Measurements from ENCODE around the gene CTNND2.
"Not testable (repeated sequence)": the region's sequence is repeated elsewhere in the genome, so short reads cannot be mapped to it uniquely, and the experiment has no call there.

Gene CTNND2

DNA sequence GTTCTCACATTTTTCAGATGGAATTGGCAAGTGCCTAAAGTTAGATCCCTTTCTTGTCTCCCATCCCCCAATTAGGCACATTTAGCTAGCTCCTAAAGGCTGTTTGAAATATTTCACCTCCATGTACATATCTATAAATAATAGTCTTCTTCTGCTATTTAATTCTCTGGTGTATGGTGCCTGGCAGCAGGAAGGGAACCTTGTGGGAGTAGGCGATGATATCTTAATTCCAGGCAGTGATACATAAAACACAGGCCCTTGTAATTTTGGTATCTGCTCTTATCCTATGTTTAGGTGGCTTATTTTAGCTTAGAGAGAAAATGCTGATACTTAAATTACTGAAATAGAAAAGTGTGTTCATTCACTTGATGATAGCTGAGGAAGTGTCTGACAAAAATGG, 880.3 kb downstream of the CTNND2 start:
- no peaks in the 10 kb centered on the region for H3K36me3 ChIP-seq (ENCODE audit: control insufficient read depth in 4 of 4, insufficient read depth in 4 of 4, low read length in 3 of 4)
- H3K4me3 ChIP-seq (ENCODE audit: control insufficient read depth in 1 of 7, extremely low read depth in 1 of 7, insufficient read depth in 4 of 7, low read depth in 2 of 7, low read length in 6 of 7), result no peak overlapping the region
- peaks cover 4 to 7% (median 6%) of the 10 kb centered on the region in 4 experiments for H3K4me1 ChIP-seq (ENCODE audit: control extremely low read depth in 1 of 4, control insufficient read depth in 4 of 4, insufficient read depth in 4 of 4, low read length in 3 of 4)
- ChIA-PET POLR2A (no interaction called here), CTCF (interaction anchor here (1.7 kb wide), 1 partner anchor 10 kb away, joined by 5 read pairs; no protein-coding TSS in a partner anchor)
- no peak for DNase-seq
- H3K27ac ChIP-seq (ENCODE audit: insufficient read depth in 1 of 2, low read depth in 1 of 2, low read length in 2 of 2, poor library complexity in 1 of 2, severe bottlenecking in 2 of 2), result no peak overlapping the region
- 100% methylated on average over 1 of the region's 1 CpG for WGBS (ENCODE audit: insufficient coverage)
- H3K9me3 ChIP-seq (ENCODE audit: control extremely low read depth in 1 of 5, control insufficient read depth in 4 of 5, insufficient read depth in 2 of 5, low read depth in 1 of 5, low read length in 4 of 5), result peaks cover 0 to 2% (median 0%) of the 10 kb centered on the region in 5 experiments
- no peaks in the 10 kb centered on the region for H3K27me3 ChIP-seq (replicated peaks in 2 of 5; ENCODE audit: control insufficient read depth in 4 of 5, insufficient read depth in 5 of 5, low read length in 4 of 5)

DNA sequence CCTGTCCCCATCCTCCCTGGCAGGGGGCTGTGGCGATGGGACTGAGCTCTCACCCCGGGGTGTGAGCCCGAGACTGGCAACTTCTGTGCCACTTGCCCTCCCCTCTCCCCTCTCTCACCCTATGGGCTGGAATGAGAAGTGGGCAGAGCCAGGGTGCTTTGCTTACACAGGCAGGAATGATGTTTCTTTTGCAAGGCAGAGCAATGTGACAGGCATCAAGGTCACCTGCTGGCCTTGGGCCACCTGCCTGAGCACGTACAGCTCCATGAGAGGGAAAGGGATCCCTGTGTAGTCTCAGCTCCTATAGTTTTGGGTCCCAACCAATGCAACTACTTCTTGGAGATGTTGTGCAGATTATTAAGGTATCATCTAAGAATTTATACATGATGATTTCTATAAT, 890.5 kb downstream of the CTNND2 start:
- ChIA-PET POLR2A (no interaction called here), CTCF (interaction anchor here (2.2 kb wide), 1 partner anchor 10 kb away, joined by 5 read pairs; no protein-coding TSS in a partner anchor)
- Histone ChIP-seq H3K9me3 (ENCODE audit: control extremely low read depth in 1 of 5, control insufficient read depth in 4 of 5, insufficient read depth in 2 of 5, low read depth in 1 of 5, low read length in 4 of 5) (peaks cover 0 to 2% (median 0%) of the 10 kb centered on the region in 5 experiments), H3K4me1 (ENCODE audit: control extremely low read depth in 1 of 4, control insufficient read depth in 4 of 4, insufficient read depth in 4 of 4, low read length in 3 of 4) (no peaks in the 10 kb centered on the region), H3K4me3 (ENCODE audit: control insufficient read depth in 1 of 7, extremely low read depth in 1 of 7, insufficient read depth in 4 of 7, low read depth in 2 of 7, low read length in 6 of 7) (no peak overlapping the region), H3K27me3 (replicated peaks in 2 of 5; ENCODE audit: control insufficient read depth in 4 of 5, insufficient read depth in 5 of 5, low read length in 4 of 5) (no peaks in the 10 kb centered on the region), H3K27ac (ENCODE audit: insufficient read depth in 1 of 2, low read depth in 1 of 2, low read length in 2 of 2, poor library complexity in 1 of 2, severe bottlenecking in 2 of 2) (no peak overlapping the region), H3K36me3 (ENCODE audit: control insufficient read depth in 4 of 4, insufficient read depth in 4 of 4, low read length in 3 of 4) (no peaks in the 10 kb centered on the region)
- no peak for DNase-seq
- WGBS (ENCODE audit: insufficient coverage), result 100% methylated on average over 1 of the region's 4 CpGs

DNA sequence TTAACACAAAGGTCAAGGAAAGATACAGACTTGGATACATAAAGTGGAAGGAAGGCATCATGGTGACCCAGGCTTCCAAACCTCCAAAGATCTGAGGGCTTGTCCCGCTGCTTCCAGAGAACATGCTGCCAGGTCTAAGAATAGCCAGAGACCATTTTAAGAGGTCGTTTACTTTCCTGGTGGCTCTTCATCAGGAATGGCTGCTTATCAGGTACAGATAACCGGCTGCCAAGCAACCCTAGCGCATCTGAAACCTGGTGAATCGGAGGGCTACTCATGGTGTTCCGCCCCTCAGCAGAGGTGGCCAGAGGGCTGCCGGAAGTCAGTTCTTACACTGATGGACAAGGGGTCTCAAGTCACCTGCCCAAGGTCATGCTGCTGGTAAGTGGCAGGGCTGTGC, 892.0 kb downstream of the CTNND2 start:
- no peak overlapping the region for H3K27ac ChIP-seq (ENCODE audit: insufficient read depth in 1 of 2, low read depth in 1 of 2, low read length in 2 of 2, poor library complexity in 1 of 2, severe bottlenecking in 2 of 2)
- no peaks in the 10 kb centered on the region for H3K4me1 ChIP-seq (ENCODE audit: control extremely low read depth in 1 of 4, control insufficient read depth in 4 of 4, insufficient read depth in 4 of 4, low read length in 3 of 4)
- POLR2A ChIA-PET, result no interaction called here
- H3K9me3 ChIP-seq (ENCODE audit: control extremely low read depth in 1 of 5, control insufficient read depth in 4 of 5, insufficient read depth in 2 of 5, low read depth in 1 of 5, low read length in 4 of 5), result peaks cover 0 to 2% (median 0%) of the 10 kb centered on the region in 5 experiments
- WGBS (ENCODE audit: insufficient coverage), result 93% methylated on average over 7 of the region's 7 CpGs
- DNase-seq, result no peak
- CTCF ChIA-PET, result no interaction called here
- H3K4me3 ChIP-seq (ENCODE audit: control insufficient read depth in 1 of 7, extremely low read depth in 1 of 7, insufficient read depth in 4 of 7, low read depth in 2 of 7, low read length in 6 of 7), result no peak overlapping the region
- H3K27me3 ChIP-seq (replicated peaks in 2 of 5; ENCODE audit: control insufficient read depth in 4 of 5, insufficient read depth in 5 of 5, low read length in 4 of 5), result no peaks in the 10 kb centered on the region
- H3K36me3 ChIP-seq (ENCODE audit: control insufficient read depth in 4 of 4, insufficient read depth in 4 of 4, low read length in 3 of 4), result no peaks in the 10 kb centered on the region

DNA sequence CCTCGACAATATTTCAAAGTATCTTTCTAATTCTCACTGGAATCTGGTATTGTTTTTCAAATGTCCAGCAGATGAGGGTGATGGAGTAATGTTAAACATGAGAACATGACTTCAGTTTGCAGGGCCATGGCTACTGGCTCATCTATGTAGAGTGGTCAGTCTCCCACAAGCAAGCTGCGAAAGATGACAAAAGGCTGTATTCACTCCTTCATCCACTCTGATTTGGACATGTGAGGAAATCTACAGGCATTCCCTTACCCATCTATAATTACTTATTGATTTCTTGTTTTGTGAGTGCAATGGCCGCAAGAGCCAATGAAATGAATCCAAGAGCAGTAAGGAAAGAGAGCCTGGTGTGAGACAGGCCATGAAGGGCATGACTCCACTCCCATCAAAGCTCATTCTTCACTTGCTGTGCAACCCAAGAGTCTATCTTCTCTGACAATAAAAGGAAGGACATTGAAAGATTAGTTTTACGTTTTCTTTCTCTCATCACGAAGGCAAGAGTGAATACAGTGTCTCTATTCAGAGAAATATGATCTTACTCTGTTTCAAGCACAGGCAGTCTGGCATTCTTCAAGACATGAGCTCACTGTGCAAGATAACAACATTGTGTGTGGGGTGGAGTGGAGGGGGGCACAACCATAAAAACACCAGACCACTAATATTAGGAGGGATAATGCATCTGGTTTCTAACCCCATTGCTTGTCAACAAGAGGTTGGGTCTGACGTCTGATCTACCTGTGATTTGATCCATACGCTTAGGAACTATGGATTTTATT, 893.6 kb downstream of the CTNND2 start:
- Histone ChIP-seq H3K27me3 (replicated peaks in 2 of 5; ENCODE audit: control insufficient read depth in 4 of 5, insufficient read depth in 5 of 5, low read length in 4 of 5) (no peaks in the 10 kb centered on the region), H3K36me3 (ENCODE audit: control insufficient read depth in 4 of 4, insufficient read depth in 4 of 4, low read length in 3 of 4) (no peaks in the 10 kb centered on the region), H3K27ac (ENCODE audit: insufficient read depth in 1 of 2, low read depth in 1 of 2, low read length in 2 of 2, poor library complexity in 1 of 2, severe bottlenecking in 2 of 2) (no peak overlapping the region), H3K9me3 (ENCODE audit: control extremely low read depth in 1 of 5, control insufficient read depth in 4 of 5, insufficient read depth in 2 of 5, low read depth in 1 of 5, low read length in 4 of 5) (peaks cover 0 to 2% (median 0%) of the 10 kb centered on the region in 5 experiments), H3K4me1 (ENCODE audit: control extremely low read depth in 1 of 4, control insufficient read depth in 4 of 4, insufficient read depth in 4 of 4, low read length in 3 of 4) (no peaks in the 10 kb centered on the region), H3K4me3 (ENCODE audit: control insufficient read depth in 1 of 7, extremely low read depth in 1 of 7, insufficient read depth in 4 of 7, low read depth in 2 of 7, low read length in 6 of 7) (no peak overlapping the region)
- no CpG with 5 or more reads among the region's 7 CpGs for WGBS (ENCODE audit: insufficient coverage)
- ChIA-PET POLR2A (no interaction called here), CTCF (no interaction called here)
- DNase-seq, result no peak

DNA sequence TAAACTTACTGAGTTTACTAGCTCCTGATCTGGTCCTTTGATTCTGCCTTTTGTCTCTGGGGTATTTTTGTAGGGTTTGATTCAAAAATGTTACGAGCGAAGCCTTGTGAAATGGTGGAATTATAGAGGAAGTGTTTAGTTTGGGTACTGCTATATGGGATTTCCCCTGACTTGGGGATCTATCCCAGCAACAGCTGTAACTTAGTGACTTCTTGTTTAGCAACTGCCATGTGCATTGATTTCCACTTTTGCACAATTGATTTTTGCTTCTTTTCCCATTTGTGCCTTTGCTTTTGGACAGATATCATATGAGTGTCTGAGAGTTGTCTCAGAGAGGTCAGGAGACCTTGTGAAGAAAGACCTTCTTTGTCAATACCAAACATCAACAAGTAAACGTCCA, 894.7 kb downstream of the CTNND2 start:
- peaks cover 0 to 2% (median 0%) of the 10 kb centered on the region in 5 experiments for H3K9me3 ChIP-seq (ENCODE audit: control extremely low read depth in 1 of 5, control insufficient read depth in 4 of 5, insufficient read depth in 2 of 5, low read depth in 1 of 5, low read length in 4 of 5)
- no peak overlapping the region for H3K27ac ChIP-seq (ENCODE audit: insufficient read depth in 1 of 2, low read depth in 1 of 2, low read length in 2 of 2, poor library complexity in 1 of 2, severe bottlenecking in 2 of 2)
- DNase-seq, result no peak
- CTCF ChIA-PET, result no interaction called here
- no peak overlapping the region for H3K4me3 ChIP-seq (ENCODE audit: control insufficient read depth in 1 of 7, extremely low read depth in 1 of 7, insufficient read depth in 4 of 7, low read depth in 2 of 7, low read length in 6 of 7)
- no peaks in the 10 kb centered on the region for H3K27me3 ChIP-seq (replicated peaks in 2 of 5; ENCODE audit: control insufficient read depth in 4 of 5, insufficient read depth in 5 of 5, low read length in 4 of 5)
- no peaks in the 10 kb centered on the region for H3K4me1 ChIP-seq (ENCODE audit: control extremely low read depth in 1 of 4, control insufficient read depth in 4 of 4, insufficient read depth in 4 of 4, low read length in 3 of 4)
- no CpG with 5 or more reads among the region's 3 CpGs for WGBS (ENCODE audit: insufficient coverage)
- POLR2A ChIA-PET, result no interaction called here
- H3K36me3 ChIP-seq (ENCODE audit: control insufficient read depth in 4 of 4, insufficient read depth in 4 of 4, low read length in 3 of 4), result no peaks in the 10 kb centered on the region

DNA sequence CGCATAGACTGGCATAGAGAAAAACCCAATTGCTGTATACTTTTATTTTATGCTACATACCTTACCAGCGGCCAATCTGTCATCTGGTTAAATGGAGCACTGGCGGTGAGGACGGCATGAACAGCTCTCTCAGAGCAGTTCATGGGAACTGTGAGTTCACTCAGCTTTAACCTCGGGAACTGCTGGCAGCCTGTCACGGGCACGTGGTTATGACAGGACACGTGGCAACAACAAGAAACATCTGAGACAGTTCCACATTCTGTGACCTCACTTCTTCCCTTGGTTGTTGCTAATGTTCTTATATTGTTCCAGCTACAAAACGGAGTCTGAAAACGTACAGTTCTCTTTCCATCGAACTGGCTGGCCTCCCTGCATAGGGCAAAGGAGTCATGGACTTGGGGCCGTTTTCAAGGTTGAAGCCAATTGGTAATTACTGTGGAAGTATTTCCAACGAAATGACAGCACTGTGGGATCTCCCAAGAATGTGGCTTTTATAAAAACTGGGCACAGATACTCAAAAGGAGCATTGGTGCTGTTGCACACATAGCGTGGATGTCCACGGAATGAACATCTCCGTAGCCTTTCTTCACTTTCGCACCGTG, 896.9 kb downstream of the CTNND2 start:
- no peaks in the 10 kb centered on the region for H3K4me1 ChIP-seq (ENCODE audit: control extremely low read depth in 1 of 4, control insufficient read depth in 4 of 4, insufficient read depth in 4 of 4, low read length in 3 of 4)
- peaks cover 0 to 2% (median 0%) of the 10 kb centered on the region in 5 experiments for H3K9me3 ChIP-seq (ENCODE audit: control extremely low read depth in 1 of 5, control insufficient read depth in 4 of 5, insufficient read depth in 2 of 5, low read depth in 1 of 5, low read length in 4 of 5)
- H3K27me3 ChIP-seq (replicated peaks in 2 of 5; ENCODE audit: control insufficient read depth in 4 of 5, insufficient read depth in 5 of 5, low read length in 4 of 5), result no peaks in the 10 kb centered on the region
- no peaks in the 10 kb centered on the region for H3K36me3 ChIP-seq (ENCODE audit: control insufficient read depth in 4 of 4, insufficient read depth in 4 of 4, low read length in 3 of 4)
- H3K4me3 ChIP-seq (ENCODE audit: control insufficient read depth in 1 of 7, extremely low read depth in 1 of 7, insufficient read depth in 4 of 7, low read depth in 2 of 7, low read length in 6 of 7), result no peak overlapping the region
- DNase-seq, result no peak
- ChIA-PET POLR2A (no interaction called here), CTCF (no interaction called here)
- WGBS (ENCODE audit: insufficient coverage), result 96% methylated on average over 14 of the region's 18 CpGs
- no peak overlapping the region for H3K27ac ChIP-seq (ENCODE audit: insufficient read depth in 1 of 2, low read depth in 1 of 2, low read length in 2 of 2, poor library complexity in 1 of 2, severe bottlenecking in 2 of 2)

DNA sequence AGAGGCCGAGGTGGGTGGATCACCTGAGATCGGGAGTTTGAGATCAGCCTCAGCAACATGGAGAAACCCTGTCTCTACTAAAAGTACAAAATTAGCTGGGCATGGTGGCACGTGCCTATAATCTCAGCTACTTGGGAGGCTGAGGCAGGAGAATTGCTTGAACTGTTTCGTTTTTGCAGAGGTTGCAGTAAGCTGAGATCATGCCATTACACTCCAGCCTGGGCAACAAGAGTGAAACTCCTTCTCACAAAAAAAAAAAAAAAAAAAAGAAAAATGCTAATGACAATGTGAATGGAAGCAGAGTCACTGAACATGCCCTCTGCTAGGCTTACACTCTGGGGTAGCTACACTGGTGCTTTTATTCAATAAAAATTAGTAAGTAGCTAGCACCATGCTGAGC, 899.7 kb downstream of the CTNND2 start:
- CTCF ChIA-PET, result interaction anchor here (0.6 to 1.4 kb wide), 2 partner anchors 16 to 103 kb away, joined by 3 read pairs; no protein-coding TSS in a partner anchor
- POLR2A ChIA-PET; H3K36me3 ChIP-seq (ENCODE audit: control insufficient read depth in 4 of 4, insufficient read depth in 4 of 4, low read length in 3 of 4); DNase-seq; H3K9me3 ChIP-seq (ENCODE audit: control extremely low read depth in 1 of 5, control insufficient read depth in 4 of 5, insufficient read depth in 2 of 5, low read depth in 1 of 5, low read length in 4 of 5); H3K4me3 ChIP-seq (ENCODE audit: control insufficient read depth in 1 of 7, extremely low read depth in 1 of 7, insufficient read depth in 4 of 7, low read depth in 2 of 7, low read length in 6 of 7); H3K27ac ChIP-seq (ENCODE audit: insufficient read depth in 1 of 2, low read depth in 1 of 2, low read length in 2 of 2, poor library complexity in 1 of 2, severe bottlenecking in 2 of 2); H3K27me3 ChIP-seq (replicated peaks in 2 of 5; ENCODE audit: control insufficient read depth in 4 of 5, insufficient read depth in 5 of 5, low read length in 4 of 5); H3K4me1 ChIP-seq (ENCODE audit: control extremely low read depth in 1 of 4, control insufficient read depth in 4 of 4, insufficient read depth in 4 of 4, low read length in 3 of 4): not testable (repeated sequence)
- 100% methylated on average over 1 of the region's 4 CpGs for WGBS (ENCODE audit: insufficient coverage)

Data from common myeloid progenitor, CD34-positive (primary cell).